GM20431 (cell line): ENCODE results near the gene TYR.
"Not testable (repeated sequence)": the region's sequence is repeated elsewhere in the genome, so short reads cannot be mapped to it uniquely, and the experiment has no call there.

Experiments
- in situ Hi-C: fragments of 300-500 bp; cut with MseI, MboI; formaldehyde crosslinking; loops from one replicate; pipeline ENCODE4 v1.15.0; 2020; ENCODE audit warnings: low sequenced_read_pairs; ENCODE audit not compliant: unreplicated experiment

Gene TYR

GRCh38 chr11:89177691-89178231 is at the start of gene TYR:
Gene TYR (plus strand): TSS chr11:89177875. CDS start chr11:89177954, 79 bp downstream.
- in situ Hi-C loops, result no loop called here

- in situ Hi-C loops, result no loop called here
Observed at GRCh38 chr11:89136606-89137005, 41.1 kb upstream of the TYR start.

GRCh38 chr11:89147229-89147628 is 30.4 kb upstream of the TYR start:
- in situ Hi-C loops, result no loop called here

- in situ Hi-C loops, result no loop called here
Observed at GRCh38 chr11:89159974-89160373, 17.7 kb upstream of the TYR start.

DNA sequence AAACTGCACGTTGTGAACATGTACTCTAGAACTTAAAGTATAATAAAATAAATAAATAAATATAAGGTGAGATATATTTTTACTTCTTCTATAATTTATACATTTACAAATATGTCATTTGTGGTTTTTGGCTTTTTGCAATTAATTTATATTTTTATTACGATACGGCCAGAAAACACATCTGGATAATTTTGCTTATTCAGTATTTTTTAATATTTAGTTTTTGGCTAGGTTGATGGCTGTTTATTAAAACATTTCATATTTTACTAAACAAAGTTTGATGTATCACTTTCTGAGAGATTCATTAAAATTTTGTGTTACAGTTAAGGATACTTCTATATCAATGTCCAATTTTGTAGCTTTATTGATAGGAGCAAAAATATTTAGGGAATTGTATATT is 15.7 kb upstream of the TYR start:
- in situ Hi-C loops, result no loop called here

DNA sequence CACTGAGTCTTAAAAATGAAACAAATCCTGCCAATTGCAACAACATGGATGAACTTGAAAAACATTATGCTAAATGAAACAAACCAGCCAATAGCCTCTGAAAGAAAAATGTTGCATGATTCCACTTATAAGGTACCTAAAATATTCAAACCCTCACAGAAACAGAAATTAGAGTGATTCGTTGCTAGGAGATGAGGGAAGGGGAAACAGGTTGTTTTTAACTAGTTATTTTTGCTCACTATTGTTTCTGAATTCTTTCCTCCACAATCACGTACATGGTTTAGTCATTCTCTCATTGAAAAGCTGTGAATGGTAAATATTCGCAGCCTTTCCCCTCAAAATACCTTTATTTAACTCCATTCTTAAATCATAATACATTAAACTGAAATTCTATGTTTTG is 14.0 kb upstream of the TYR start:
- in situ Hi-C loops, result no loop called here

DNA sequence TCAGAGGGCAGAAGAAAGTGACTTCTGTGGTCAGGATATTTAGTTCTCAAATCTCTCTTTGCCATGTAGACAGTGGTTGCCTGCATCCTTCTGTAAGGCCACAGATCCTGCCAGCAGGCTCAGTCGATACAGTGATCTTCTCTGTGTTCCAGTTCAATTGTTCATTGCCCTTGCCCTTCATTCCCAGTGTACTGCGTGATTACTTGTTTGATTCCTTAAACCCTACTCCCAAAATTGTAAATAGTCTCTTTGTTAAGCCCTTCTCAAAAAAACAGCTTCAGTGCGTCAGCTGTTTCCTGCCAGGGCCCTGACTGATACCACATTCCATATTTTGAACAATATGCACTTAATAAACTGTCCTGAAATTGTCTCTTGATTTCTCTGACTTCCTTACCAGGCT is 9.3 kb upstream of the TYR start:
- in situ Hi-C loops, result no loop called here

DNA sequence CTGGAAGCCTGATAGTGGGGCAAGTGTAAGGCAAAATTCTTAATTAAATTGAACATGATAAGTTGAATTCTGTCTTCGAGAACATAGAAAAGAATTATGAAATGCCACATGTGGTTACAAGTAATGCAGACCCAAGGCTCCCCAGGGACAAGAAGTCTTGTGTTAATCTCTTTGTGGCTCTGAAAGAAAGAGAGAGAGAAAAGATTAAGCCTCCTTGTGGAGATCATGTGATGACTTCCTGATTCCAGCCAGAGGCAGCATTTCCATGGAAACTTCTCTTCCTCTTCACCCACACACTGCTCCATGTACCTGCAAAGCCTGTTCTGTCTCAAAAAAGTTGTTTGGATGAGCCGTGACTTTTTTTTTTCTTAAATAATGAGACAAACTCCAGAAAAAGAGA is 1.9 kb upstream of the TYR start:
- in situ Hi-C loops, result no loop called here

- in situ Hi-C loops, result no loop called here
Observed at GRCh38 chr11:89176938-89177337, 737 bp upstream of the TYR start.

- in situ Hi-C loops, result no loop called here
Observed at GRCh38 chr11:89181111-89181510, 3.4 kb downstream of the TYR start.

DNA sequence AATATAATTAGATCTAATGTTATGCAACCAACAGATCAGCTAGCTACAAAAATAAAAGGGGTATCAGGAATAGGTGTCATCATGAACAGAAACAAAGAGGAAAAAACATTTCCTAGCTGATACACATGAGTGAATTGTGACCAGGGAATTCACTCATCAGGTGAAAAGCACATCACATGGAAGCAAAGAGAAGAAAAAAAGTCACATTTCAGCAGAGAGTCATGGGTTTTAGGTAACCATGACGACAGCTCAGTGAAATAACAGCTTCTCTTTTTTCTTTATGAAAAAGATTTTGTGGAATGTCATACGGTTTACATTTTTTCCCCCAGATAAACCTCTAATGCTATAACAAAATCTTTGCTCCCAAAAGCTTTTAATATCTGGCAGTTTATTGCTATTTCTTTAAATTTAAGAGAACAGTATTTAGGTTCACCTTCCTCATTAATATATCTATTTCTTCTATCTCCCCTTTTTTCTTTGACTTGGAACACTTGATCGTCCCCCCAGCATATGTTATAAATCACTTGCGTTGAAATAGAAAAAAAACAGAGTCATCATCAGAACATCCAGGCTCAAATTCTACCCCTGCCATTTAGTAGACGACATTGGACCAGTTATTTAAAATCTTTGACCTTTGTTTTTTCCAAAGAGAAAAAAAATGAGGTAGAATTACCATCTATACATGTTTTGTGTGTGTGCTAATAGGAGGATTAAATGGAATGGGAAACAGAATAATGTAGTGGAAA is 5.3 kb downstream of the TYR start:
- in situ Hi-C loops, result no loop called here

DNA sequence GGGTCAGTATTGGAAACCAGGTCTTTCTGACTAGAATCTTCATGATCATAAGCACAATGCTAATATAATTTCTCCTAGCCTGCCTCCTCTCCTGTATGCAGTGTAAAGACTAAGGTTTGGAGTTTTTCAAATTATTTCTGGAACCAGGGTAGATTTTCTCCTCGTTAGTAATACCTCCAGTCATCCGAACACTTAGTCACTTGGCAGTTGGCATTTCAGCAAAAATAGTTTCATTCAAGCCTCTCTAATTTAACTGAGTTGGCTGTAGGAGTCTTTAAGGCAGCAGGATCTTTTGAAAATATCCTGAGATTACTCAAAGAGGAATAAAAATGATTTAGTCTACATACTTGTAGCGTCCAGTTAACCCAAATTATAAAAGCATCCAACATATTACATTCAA is 6.3 kb downstream of the TYR start:
- in situ Hi-C loops, result no loop called here

GRCh38 chr11:89189776-89190175 is 12.1 kb downstream of the TYR start:
- in situ Hi-C loops, result no loop called here

DNA sequence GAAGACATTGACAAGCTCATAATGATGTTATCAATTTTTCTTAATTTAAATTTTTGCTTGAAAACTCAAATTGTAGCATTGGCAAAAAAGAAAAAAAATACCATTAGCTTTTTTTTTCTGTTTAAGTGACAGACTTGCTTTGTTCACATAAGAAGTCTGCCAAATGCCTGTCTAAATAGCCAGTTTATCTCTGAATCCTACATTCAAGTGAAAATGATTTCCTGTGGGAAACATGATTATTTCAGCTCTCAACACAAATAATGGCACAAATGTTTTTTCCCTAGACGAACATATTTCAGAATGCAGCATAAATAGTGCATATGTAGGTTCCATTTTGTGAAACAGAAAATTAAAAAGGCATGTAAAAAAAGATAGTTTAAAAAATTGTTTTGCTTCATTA is 23.5 kb downstream of the TYR start:
- in situ Hi-C loops, result no loop called here

DNA sequence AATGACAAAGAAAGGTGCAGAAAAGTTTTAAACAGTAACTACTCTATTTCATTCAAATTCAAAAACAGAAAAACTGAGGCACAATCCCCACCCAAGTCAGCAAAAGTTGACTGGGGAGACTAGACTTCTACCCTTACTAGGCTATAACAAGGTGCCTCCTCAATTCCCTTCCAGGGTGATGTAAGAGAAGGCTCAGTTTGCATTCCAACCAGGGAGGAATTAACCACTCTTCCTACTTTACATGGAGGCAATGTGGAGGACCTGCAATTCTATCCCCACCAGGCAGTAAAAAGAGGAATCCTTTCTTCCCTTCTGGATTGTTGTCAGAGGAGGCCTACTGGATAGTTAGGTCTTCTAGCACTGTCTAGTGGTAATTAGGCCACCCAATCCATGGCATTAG is 26.1 kb downstream of the TYR start:
- in situ Hi-C loops, result no loop called here

DNA sequence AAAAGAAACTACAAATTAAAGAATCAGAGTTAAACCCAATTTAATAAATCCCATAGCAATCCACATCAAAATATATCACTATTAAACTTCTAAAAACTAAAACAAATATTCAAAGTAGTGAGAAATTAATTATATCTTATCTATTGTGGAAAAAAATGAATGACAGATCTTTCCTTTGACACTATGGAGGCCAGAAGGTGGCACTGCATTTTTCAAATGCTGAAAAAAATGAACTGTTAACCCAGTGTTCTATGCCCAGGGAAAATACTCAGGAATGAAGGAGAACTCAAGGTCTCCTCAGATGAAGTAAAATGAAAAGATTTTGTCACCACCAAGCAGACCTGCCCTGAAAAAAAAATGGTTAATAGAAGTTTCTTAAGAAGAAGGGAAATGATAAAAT is 27.7 kb downstream of the TYR start:
- in situ Hi-C loops, result no loop called here

GRCh38 chr11:89220684-89221339 is 43.1 kb downstream of the TYR start:
- in situ Hi-C loops, result no loop called here

GRCh38 chr11:89235083-89235482 is 57.4 kb downstream of the TYR start:
- in situ Hi-C loops, result no loop called here

- in situ Hi-C loops, result no loop called here
Observed at GRCh38 chr11:89235976-89236375, 58.3 kb downstream of the TYR start.

DNA sequence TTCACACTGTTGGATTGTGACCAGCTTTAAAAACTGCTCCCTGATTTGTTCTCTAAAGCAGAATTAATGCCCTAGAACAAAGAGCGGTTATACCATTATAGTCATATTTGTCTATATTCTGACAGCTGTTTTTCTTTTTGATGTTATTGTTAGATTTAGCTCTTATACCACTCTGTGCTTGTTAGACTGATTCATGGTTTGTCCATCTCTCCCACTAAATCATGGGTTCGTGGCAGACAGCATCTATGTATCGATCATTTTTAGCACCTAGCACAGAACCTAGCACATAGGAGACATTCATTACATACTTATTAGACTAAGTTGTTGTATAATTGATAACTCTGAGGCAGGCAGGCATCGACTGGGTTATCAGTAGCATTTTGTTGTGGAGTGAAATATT is 69.3 kb downstream of the TYR start:
- in situ Hi-C loops, result not testable (repeated sequence)

GRCh38 chr11:89249196-89249595 is 71.5 kb downstream of the TYR start:
- in situ Hi-C loops, result no loop called here

GRCh38 chr11:89261483-89261882 is 83.8 kb downstream of the TYR start:
- in situ Hi-C loops, result not testable (repeated sequence)
